Ovary (tissue), 9 donors: ENCODE results near the gene PRDM8. TPM values are rescaled to one million over a fixed set of nuclear protein-coding genes. Genes with fewer than 3 reads are reported as not detected.

Experiments
- DNase-seq, 5 donors: peaks; one replicate each; pipeline ENCODE4 v3.0.0-alpha.2; 2019 to 2020
- H3K27ac ChIP-seq, 2 donors: fragments of 200-600 bp; one replicate each; pipeline versions ENCODE4 v1.5.1 to v1.8.0; 2019 to 2022
- H3K27me3 ChIP-seq: fragments of 200-600 bp; one replicate; pipeline ENCODE4 v1.8.0; 2022
- H3K36me3 ChIP-seq: fragments of 200-600 bp; sonication (generic); one replicate; pipeline ENCODE4 v1.5.1; 2019
- H3K4me1 ChIP-seq: one replicate; pipeline ENCODE4 v1.8.1; 2013; ENCODE audit warnings: mild to moderate bottlenecking, moderate library complexity; ENCODE audit not compliant: insufficient read depth
- H3K4me3 ChIP-seq: fragments of 200-600 bp; sonication (generic); one replicate; pipeline ENCODE4 v1.5.1; 2017
- H3K9me3 ChIP-seq, 2 donors: fragments of 200-600 bp in 1 of 2; sonication (generic) in 1 of 2; one replicate each; pipeline versions ENCODE4 v1.5.1 to v1.8.1; 2013 to 2019; ENCODE audit warnings: mild to moderate bottlenecking in 1 of 2, moderate library complexity in 1 of 2
- EP300 ChIP-seq: sonication (generic); formaldehyde crosslinking; IDR thresholded peaks from one replicate; pipeline ENCODE4 v1.6.1; 2017; ENCODE audit warnings: antibody characterized with exemption
- POLR2A ChIP-seq: fragments of 450-650 bp; IDR thresholded peaks from one replicate; pipeline ENCODE4 v1.6.1; 2017; ENCODE audit warnings: antibody characterized with exemption, mild to moderate bottlenecking, moderate library complexity
- WGBS, 3 donors: extraction: QIAGEN DNeasy Blood & Tissue Kit in 1 of 3; methylation state at CpG; one replicate each; pipeline versions ENCODE4 v1.1.5 to v1.1.7; 2013 to 2017; 5-methylcytosine and 5-hydroxymethylcytosine counted together
- intact Hi-C, 4 donors: fragments of 100-400 bp; cut with DNase I; formaldehyde crosslinking; loops; one replicate each; pipeline versions ENCODE4 v1.11.0 to v1.15.1; 2022 to 2023
- polyA plus RNA-seq, 2 donors: library from polyadenylated mRNA; stranded (reverse); fragments of 200-250 nt in 1 of 2; fragments of 350-450 nt in 1 of 2; fragmentation: Illumina TruSeq in 1 of 2; extraction: RNeasy Lipid Tissue Mini Kit (QIAGEN cat#74804) in 1 of 2; gene quantifications; one replicate each; pipeline ENCODE4 v1.2.3, GENCODE V29; 2013 to 2014
- total RNA-seq, 7 donors: library from RNA; depleted of rRNA in 2 of 7; stranded (reverse); fragments of >200 nt in 2 of 7; fragmentation: NEBNext Ultra II Directional in 3 of 7; extraction: Animal tissue kit (Norgen Biotek cat#: 25700) in 3 of 7; gene quantifications; one replicate each; pipeline versions ENCODE4 v1.1.0 to v1.2.4, GENCODE V29; 2016 to 2023
- TF ChIP-seq, protein P1 (sequence below), 3 donors: fragments of 450-650 bp in 2 of 3; fragments of 200-600 bp in 1 of 3; IDR thresholded peaks; one replicate each; pipeline versions ENCODE4 v1.5.1 to v1.8.0; 2016 to 2022; ENCODE audit warnings: antibody characterized with exemption in 3 of 3, mild to moderate bottlenecking in 1 of 3
- donor health status: DM: no; HTN: no; CAD: no; lungs with moderate emphysema.
- donor health status: DM: no; HTN: no; CAD: no.
- donor health status: Bipolar disorder and iron deficiency.
- donor health status: DM: yes; HTN: yes; CAD: no.
- donor health status: DM: no; HTN: no; CAD: no.
- donor health status: DM: yes; HTN: yes; CAD: no.

The PRDM8 gene
- total and polyA plus RNA-seq, 9 donors, result 3.6 to 14.3 (median 6.5) TPM

DNA sequence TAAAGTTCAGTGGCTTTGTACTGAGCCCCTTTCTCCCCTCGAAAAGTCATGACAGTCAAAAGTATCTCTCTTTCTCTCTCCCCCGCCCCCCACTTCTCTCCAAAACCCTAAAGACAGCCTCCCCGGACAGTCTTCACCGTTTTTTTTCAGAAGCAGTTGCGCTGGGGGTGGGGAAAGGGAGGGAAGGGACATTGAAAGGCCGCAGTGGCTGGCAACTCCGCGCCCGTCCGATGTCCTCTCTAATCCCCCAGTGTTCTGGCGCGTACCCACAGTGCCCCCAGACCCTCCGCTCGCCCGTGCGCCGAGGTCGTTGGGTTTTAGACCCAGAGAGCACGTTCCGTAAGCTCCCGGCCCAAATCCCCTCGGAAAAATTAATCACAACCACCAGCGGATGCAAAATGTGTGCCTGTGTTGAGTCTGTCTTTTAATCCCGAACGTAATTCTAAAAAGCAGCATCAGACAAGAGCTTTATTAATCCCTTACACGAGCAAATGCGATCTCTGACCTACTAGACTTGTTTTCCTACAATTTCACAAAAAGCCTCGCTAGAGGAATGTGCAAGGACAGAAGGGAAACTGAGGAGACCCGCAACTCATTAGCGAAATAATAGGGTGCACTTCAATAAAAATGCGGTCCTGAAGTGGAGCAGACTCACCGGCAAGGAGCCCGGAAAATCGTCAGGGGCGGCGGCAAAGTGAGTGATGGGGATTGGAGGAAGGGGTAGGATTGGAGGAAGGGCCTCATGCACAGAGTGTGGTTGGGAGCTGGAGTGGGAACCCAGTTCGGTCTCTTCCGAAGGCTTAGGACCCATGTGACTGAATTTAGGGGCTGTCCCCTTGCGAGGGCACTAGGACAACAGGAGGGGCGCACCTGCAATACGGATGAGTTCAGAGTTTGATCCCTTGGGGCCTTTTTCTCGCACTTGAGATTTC is 12.2 kb upstream of the PRDM8 start:
- TF ChIP-seq EP300 (no peak), POLR2A (no peak)
- TF ChIP-seq, protein P1, sequence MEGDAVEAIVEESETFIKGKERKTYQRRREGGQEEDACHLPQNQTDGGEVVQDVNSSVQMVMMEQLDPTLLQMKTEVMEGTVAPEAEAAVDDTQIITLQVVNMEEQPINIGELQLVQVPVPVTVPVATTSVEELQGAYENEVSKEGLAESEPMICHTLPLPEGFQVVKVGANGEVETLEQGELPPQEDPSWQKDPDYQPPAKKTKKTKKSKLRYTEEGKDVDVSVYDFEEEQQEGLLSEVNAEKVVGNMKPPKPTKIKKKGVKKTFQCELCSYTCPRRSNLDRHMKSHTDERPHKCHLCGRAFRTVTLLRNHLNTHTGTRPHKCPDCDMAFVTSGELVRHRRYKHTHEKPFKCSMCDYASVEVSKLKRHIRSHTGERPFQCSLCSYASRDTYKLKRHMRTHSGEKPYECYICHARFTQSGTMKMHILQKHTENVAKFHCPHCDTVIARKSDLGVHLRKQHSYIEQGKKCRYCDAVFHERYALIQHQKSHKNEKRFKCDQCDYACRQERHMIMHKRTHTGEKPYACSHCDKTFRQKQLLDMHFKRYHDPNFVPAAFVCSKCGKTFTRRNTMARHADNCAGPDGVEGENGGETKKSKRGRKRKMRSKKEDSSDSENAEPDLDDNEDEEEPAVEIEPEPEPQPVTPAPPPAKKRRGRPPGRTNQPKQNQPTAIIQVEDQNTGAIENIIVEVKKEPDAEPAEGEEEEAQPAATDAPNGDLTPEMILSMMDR (IDR thresholded peaks at IDR 0.05), result no peak
- intact Hi-C loops, result loop anchor here in 2 of 4 donors (5.0 to 10.0 kb wide), 4 partner anchors 110 to 1230 kb away; partner anchors contain the start of gene ANTXR2 (in 2 of the 2)
- H3K36me3 ChIP-seq, result no peaks in the 10 kb centered on the region
- H3K4me1 ChIP-seq, result peaks cover 14% of the 10 kb centered on the region
- H3K9me3 ChIP-seq, result no peaks in the 10 kb centered on the region
- peak overlapping the region; percentile 78 for H3K4me3 ChIP-seq
- DNase-seq, result peak; percentile 38 to 54 (median 50)
- WGBS, 3 donors, result 1 to 2% (median 2%) methylated on average over 42 of the region's 42 CpGs
- H3K27ac ChIP-seq, result peak overlapping the region; percentile 73 to 86
- no peaks in the 10 kb centered on the region for H3K27me3 ChIP-seq

DNA sequence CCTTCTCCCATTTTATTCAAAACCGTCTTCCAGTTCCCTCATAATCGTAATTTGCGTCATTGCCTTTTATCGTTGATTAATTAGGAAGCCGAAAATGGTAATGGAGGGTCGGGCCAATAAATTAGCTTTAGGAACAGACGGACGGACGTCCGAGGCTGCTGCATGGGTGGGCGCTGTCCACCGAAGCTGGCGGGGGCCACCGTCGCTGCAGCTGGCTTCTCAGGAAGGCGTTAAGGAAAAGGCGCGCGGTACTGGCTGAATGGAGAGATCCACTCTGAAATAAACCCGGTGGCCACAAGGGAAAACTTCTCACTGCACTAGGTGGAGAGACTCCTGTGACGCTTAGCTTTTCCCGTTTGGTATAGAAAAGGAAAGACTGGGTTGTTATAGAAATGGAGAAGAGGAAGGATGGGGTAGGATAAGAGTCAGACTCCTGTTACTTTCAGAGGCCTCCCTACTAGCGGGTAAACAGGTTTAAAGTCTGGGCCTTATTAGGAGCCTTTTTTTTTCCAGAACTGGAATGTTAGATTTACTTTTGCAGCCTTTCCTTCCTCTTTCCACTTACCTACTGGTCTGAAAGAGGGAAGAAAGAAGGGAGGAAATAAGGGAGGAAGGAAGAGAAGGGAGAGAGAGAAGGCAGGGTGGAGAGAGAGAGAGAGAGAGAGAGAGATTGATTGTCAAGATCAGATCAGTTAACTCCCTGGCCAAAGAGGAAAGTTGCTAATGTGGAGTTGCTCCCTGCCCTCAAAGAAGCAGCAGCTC is 11.3 kb upstream of the PRDM8 start:
- Histone ChIP-seq H3K36me3 (no peaks in the 10 kb centered on the region), H3K27ac (no peak overlapping the region), H3K4me3 (peak overlapping the region; percentile 78), H3K4me1 (peaks cover 14% of the 10 kb centered on the region), H3K9me3 (no peaks in the 10 kb centered on the region), H3K27me3 (no peaks in the 10 kb centered on the region)
- peak in 4 of 5 donors; percentile 24 to 44 (median 26) for DNase-seq
- WGBS, 3 donors, result 9 to 28% (median 10%) methylated on average over 23 of the region's 23 CpGs
- TF ChIP-seq EP300 (no peak), POLR2A (no peak)
- TF ChIP-seq, protein P1 (IDR thresholded peaks at IDR 0.05), result no peak
- intact Hi-C loops, result loop anchor here in 1 of 4 donors (10.0 kb wide), 3 partner anchors 111 to 1231 kb away; partner anchors contain the start of gene ANTXR2

DNA sequence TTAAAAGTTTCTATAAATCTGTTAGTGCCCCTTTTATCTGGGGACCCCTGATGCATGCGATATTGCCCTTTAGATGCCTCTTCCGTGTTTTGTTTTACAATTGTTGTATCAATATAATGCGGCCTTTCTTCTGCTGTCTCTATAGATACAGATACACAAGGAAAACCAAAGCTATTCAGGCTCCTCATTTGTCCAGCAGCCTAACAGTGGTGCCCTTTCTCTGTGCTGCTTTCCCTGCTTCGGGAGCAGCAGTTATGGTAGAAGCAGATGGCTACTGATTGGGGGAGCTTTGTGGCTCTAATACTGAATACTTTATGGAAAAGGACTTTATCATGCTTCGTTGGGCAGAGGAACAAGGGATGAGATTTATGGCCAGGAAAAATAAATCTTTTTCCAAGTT is 10.6 kb upstream of the PRDM8 start:
- H3K9me3 ChIP-seq, result no peaks in the 10 kb centered on the region
- H3K27me3 ChIP-seq, result no peaks in the 10 kb centered on the region
- 71 to 91% (median 83%) methylated on average over 5 of the region's 5 CpGs for WGBS, 3 donors
- TF ChIP-seq POLR2A (no peak), EP300 (no peak)
- TF ChIP-seq, protein P1 (IDR thresholded peaks at IDR 0.05), result no peak
- no peak overlapping the region for H3K27ac ChIP-seq
- H3K4me1 ChIP-seq, result peaks cover 14% of the 10 kb centered on the region
- no peaks in the 10 kb centered on the region for H3K36me3 ChIP-seq
- no peak overlapping the region for H3K4me3 ChIP-seq
- no peak for DNase-seq
- intact Hi-C loops, result loop anchor here in 1 of 4 donors (10.0 kb wide), 3 partner anchors 112 to 1232 kb away; partner anchors contain the start of gene ANTXR2

DNA sequence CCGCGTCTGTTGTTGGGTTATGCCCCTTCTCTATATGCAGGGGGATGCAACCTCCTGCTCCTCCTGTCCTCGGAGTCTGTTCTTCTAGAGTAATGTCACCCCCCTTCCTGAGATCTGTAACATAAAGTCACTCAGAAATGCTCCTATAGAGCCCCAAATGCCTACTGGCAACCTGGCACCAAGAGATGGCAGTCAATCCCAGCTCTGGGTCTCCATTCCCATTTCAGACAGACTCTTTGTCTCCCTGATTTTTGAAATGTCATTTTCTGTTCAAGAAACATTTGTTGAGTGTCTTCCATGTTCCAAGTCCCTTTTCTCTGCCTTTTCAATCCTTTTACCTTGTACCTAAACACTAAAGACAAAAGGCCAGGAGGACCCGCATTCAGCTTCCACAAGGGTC is 9.6 kb upstream of the PRDM8 start:
- Histone ChIP-seq H3K4me1 (peaks cover 12% of the 10 kb centered on the region), H3K27me3 (no peaks in the 10 kb centered on the region), H3K4me3 (no peak overlapping the region), H3K9me3 (no peaks in the 10 kb centered on the region), H3K27ac (no peak overlapping the region), H3K36me3 (no peaks in the 10 kb centered on the region)
- no peak for TF ChIP-seq POLR2A
- TF ChIP-seq, protein P1 (IDR thresholded peaks at IDR 0.05), result no peak
- no peak for TF ChIP-seq EP300
- intact Hi-C loops, result loop anchor here in 1 of 4 donors (10.0 kb wide), 3 partner anchors 113 to 1233 kb away; partner anchors contain the start of gene ANTXR2
- 89 to 98% (median 90%) methylated on average over 4 of the region's 4 CpGs for WGBS, 3 donors
- DNase-seq, result no peak
